A549 (cell line): ENCODE results near the gene ZNF541.

ENCODE experiments used
- BHLHE40 ChIP-seq: IDR thresholded peaks from 2 replicates; pipeline ENCODE4 v1.6.1; 2012; ENCODE audit warnings: low read depth, low read length, inconsistent platforms
- CHD2 ChIP-seq: fragments of 150-350 bp; IDR thresholded peaks from 2 replicates; pipeline ENCODE4 v1.6.1; 2014; ENCODE audit warnings: low read length; ENCODE audit not compliant: partially characterized antibody
- CTCF ChIP-seq: fragments of >200 bp; sonication (Bioruptor Twin); formaldehyde crosslinking; IDR thresholded peaks from 3 replicates; pipeline ENCODE4 v1.5.1; 2016
- EHMT2 ChIP-seq: fragments of 200-600 bp; sonication (generic); IDR thresholded peaks from 2 replicates; pipeline ENCODE4 v1.6.1; 2016; ENCODE audit warnings: antibody characterized with exemption, low read depth, mild to moderate bottlenecking, moderate library complexity
- JUNB ChIP-seq: fragments of >200 bp; sonication (Bioruptor Twin); formaldehyde crosslinking; IDR thresholded peaks from 2 replicates; pipeline ENCODE4 v1.6.1; 2016
- MAFK ChIP-seq: fragments of 450-650 bp; IDR thresholded peaks from 2 replicates; pipeline ENCODE4 v1.6.1; 2014; ENCODE audit not compliant: partially characterized antibody
- PBX3 ChIP-seq: IDR thresholded peaks from 2 replicates; pipeline ENCODE4 v1.6.1; 2012
- POLR2A ChIP-seq: IDR thresholded peaks from 2 replicates; pipeline ENCODE4 v1.6.1; 2012; ENCODE audit warnings: mild to moderate bottlenecking, low read length
- RNF2 ChIP-seq: fragments of 200-600 bp; sonication (generic); IDR thresholded peaks from 2 replicates; pipeline ENCODE4 v1.6.1; 2016; ENCODE audit warnings: low read depth, mild to moderate bottlenecking, antibody characterized with exemption, moderate library complexity, borderline replicate concordance
- SREBF2 ChIP-seq: fragments of 450-650 bp; IDR thresholded peaks from 2 replicates; pipeline ENCODE4 v1.6.1; 2014; ENCODE audit warnings: mild to moderate bottlenecking, moderate library complexity
- TP53 ChIP-seq: fragments of 250-450 bp; sonication (Bioruptor Pico); IDR thresholded peaks from 2 replicates; pipeline ENCODE4 v1.5.0; 2021; ENCODE audit warnings: mild to moderate bottlenecking, moderate library complexity
- TF ChIP-seq, protein P1 (sequence below): fragments of 450-650 bp; IDR thresholded peaks from 2 replicates; pipeline ENCODE4 v1.6.1; 2014; ENCODE audit warnings: antibody characterized with exemption
- TF ChIP-seq, protein P2 (sequence below): fragments of 250-450 bp; sonication (Bioruptor Pico); IDR thresholded peaks from 2 replicates; pipeline ENCODE4 v1.5.0; 2021; ENCODE audit warnings: mild to moderate bottlenecking, moderate library complexity, borderline replicate concordance

DNA sequence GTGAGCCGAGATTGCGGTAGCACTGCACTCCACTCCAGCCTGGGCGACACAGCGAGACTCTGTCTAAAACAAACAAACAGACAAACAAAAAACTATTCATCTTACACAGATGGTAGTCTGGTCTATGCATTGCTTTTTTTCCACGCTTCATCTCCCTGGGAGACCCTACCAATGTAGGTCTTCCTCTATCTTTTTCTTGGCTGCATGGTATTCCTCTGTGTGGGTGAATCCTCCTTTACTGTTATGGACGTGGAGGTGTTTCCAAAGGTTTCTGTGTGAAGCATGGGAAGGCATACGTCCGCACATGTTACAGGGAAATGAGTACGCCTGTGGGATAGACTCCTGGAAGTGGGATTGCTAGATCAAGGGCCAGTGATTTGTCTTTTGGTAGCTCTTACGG lies 41.6 kb upstream of the ZNF541 start:
- no peak for TF ChIP-seq CTCF
- no peak for TF ChIP-seq PBX3
- TF ChIP-seq SREBF2: no peak
- TF ChIP-seq TP53 (CRISPR knock-in tag): no peak
- TF ChIP-seq CHD2: no peak
- TF ChIP-seq, protein P1, sequence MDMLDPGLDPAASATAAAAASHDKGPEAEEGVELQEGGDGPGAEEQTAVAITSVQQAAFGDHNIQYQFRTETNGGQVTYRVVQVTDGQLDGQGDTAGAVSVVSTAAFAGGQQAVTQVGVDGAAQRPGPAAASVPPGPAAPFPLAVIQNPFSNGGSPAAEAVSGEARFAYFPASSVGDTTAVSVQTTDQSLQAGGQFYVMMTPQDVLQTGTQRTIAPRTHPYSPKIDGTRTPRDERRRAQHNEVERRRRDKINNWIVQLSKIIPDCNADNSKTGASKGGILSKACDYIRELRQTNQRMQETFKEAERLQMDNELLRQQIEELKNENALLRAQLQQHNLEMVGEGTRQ: no peak
- TF ChIP-seq RNF2: no peak
- no peak for TF ChIP-seq MAFK
- no peak for TF ChIP-seq EHMT2
- TF ChIP-seq, protein P2, sequence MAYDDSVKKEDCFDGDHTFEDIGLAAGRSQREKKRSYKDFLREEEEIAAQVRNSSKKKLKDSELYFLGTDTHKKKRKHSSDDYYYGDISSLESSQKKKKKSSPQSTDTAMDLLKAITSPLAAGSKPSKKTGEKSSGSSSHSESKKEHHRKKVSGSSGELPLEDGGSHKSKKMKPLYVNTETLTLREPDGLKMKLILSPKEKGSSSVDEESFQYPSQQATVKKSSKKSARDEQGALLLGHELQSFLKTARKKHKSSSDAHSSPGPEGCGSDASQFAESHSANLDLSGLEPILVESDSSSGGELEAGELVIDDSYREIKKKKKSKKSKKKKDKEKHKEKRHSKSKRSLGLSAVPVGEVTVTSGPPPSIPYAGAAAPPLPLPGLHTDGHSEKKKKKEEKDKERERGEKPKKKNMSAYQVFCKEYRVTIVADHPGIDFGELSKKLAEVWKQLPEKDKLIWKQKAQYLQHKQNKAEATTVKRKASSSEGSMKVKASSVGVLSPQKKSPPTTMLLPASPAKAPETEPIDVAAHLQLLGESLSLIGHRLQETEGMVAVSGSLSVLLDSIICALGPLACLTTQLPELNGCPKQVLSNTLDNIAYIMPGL: no peak
- no peak for TF ChIP-seq JUNB
- no peak for TF ChIP-seq POLR2A
- TF ChIP-seq BHLHE40: no peak
